GM12874 (cell line): Measurements from ENCODE around the gene PSMC4.

Experiments
- TF ChIP-seq, protein P1 (sequence below): IDR thresholded peaks from 2 replicates; pipeline ENCODE4 v1.5.1; 2011; ENCODE audit warnings: low read depth, mild to moderate bottlenecking, control low read depth, low read length, moderate library complexity; ENCODE audit not compliant: insufficient read depth

Gene PSMC4

DNA sequence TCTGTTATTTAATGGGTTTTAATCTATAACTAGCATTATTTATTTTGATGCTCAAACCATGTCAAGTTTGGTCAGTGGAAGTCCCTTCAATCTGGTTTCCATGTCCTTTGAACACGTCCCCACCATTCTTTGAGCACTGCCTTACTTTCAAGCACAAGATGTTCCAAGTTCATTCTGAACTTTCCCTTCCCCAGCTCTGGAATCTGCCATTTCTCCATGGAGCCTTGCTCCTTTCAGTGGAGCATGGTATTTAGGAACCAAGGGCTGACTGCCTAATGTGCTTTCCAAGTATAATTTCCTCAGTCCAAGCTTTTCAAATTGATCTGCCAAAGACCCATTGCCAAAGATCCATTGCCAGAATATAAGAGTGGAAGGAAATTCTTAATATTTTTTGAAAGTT lies 24.8 kb downstream of the PSMC4 start:
- TF ChIP-seq, protein P1, sequence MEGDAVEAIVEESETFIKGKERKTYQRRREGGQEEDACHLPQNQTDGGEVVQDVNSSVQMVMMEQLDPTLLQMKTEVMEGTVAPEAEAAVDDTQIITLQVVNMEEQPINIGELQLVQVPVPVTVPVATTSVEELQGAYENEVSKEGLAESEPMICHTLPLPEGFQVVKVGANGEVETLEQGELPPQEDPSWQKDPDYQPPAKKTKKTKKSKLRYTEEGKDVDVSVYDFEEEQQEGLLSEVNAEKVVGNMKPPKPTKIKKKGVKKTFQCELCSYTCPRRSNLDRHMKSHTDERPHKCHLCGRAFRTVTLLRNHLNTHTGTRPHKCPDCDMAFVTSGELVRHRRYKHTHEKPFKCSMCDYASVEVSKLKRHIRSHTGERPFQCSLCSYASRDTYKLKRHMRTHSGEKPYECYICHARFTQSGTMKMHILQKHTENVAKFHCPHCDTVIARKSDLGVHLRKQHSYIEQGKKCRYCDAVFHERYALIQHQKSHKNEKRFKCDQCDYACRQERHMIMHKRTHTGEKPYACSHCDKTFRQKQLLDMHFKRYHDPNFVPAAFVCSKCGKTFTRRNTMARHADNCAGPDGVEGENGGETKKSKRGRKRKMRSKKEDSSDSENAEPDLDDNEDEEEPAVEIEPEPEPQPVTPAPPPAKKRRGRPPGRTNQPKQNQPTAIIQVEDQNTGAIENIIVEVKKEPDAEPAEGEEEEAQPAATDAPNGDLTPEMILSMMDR = no peak

DNA sequence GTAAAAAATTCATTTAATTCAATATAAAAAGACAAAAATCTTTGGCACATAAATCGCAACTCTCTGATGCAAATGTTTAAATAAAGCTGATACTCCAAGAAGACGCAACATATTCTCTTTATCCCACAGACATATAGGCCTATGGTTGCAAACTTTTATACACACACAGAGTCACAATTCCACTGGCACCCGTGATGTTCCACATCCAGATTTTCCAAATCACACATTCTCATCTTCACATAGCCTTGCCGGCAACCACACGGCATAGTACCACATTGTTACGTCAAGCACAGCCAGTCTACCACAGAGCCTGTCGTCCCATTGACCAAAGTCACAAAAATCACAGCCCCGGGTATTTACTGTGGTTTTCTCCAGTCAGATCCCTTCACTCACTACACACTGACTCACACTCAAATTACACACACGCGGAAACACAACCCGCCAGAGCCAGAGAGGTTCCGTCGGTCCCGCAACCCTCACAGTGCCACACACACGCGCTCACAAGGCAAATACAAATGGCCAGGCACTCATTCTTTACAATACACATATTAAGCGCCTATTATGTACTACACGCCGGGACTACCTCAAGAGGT lies 25.3 kb downstream of the PSMC4 start:
- TF ChIP-seq, protein P1 = no peak

DNA sequence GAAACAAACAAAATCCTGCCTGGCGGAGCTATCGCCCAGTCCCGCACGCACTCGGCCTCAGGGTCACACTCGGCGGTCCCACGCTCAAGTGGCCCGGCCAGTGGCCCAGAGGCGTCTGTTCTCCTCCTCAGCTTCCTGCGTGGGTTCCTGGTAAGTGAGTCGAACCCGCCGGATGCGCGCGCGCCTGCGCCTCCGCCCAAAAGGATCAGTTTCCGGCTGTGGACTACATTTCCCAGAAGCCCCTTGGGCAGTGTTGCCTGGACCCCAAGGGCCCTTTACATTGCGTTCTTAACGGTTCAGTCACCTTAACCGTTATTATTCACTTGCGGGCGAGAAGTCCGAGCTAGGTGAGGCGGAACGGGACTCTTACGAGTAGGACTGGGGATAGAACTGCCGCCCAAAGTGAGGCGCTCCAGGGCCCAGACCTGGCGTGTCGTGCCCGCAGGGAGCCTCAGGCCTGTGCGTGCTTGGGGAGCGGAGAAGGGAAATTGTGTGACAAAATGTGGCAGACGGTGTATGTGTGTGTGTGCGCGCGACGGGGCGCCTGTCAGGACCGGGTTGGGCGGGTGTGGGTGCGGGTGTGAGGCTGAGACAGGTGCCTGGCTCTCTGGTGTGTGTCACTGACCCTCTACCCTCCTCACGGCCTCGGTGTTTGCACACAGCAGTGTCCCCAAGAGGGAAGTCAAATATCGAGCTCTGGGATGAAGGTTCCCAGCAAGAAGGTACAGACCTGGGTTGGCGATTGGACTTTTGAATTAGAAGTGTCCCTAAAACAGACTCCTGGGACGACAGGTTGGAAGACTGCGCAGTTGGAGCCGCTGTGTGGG lies 26.1 kb downstream of the PSMC4 start, which contains the start of gene ZNF546:
Gene ZNF546 (plus strand): TSS at position 250 of the 827 bp plus-strand sequence. CDS start 1,267 bp downstream, outside the sequence.
- TF ChIP-seq, protein P1 = no peak

DNA sequence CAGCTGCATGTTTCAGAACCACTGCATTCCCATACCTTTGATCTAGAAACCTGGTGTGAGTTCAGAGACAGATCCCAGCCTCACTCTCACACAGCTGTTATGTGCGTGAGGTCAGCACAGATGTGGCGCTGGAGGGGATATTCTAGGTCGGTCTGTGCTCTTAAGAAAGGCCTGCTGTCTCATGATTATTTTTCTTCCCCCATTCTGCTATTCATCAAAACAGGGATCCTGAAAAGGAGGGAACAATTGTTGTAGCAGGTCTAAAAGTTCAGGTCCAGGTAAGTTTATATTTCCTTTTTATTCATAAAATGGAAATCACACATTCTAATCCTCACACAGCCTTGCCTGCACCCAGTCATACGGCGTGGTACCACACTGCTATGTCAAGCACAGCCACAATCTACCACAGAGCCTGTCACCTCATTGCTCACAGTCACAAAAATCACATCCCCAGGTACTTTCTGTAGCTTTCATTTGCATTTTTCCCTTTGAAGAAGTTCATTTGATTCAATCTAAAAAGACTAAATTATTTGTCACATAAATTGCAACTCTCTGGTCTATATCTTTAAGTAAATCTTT lies 26.8 kb downstream of the PSMC4 start:
- TF ChIP-seq, protein P1 = no peak

DNA sequence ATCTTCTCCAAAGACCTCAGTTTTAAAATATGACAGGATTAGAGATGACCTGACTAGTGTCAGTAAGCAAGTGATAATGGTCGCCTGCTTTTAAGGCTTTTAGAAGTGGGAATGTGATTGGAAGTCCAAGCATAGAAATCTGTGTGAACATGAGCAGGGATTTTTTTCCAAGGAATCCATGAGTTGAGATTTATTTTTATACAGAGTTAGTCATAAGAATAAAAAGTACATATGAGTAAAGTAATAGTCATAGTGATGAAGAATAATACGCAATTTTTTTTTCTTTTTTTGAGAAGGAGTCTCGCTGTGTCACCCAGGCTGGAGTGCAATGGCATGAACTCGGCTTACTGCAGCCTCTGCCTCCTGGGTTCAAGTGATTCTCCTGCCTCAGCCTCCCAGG lies 27.5 kb downstream of the PSMC4 start:
- TF ChIP-seq, protein P1 = no peak

DNA sequence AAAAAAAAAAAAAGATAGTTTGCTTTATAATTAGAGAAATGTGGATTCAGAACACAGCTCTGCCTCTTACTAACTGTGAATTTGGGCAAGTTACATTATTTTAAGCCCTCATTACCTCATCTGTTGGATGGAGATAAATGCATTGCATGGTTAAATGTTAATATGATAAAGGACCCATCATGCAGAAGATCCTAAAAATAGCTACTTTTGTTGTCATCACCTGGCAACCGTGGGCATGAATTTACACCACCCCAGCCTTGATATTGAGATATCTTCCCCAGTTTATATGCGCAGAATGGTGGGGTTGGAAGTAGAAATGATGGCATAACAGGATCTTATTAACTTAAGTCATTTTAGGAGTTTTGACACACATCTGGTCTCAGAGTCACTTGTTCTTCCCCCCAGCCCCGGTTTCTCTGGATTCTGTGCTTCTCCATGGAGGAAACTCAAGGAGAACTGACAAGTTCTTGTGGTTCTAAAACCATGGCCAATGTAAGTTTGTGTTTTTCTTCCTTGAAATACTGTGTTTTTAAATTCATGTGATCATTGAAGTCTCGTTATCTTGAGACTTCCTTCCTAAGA lies 34.8 kb downstream of the PSMC4 start:
- TF ChIP-seq, protein P1 = no peak

DNA sequence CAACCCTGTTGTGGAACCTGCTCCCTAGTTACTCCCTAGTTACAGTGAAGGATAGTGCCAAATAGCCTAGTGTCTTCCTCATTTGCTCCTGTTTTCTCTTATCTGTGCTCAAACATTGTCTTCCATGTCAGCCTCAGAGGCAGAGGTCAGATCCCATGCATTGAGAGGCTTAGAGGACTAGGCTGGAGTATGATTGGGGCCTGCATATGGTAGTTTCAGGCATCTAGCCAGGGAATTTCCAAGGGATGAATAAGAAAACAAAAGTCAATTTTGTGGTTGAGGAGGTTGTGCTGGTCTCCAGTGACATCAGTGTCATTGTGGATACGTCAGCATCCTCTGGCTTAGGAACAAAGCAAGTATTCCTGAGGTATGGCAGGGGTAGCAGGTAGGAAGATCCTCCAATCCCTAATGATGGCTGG lies 35.3 kb downstream of the PSMC4 start:
- TF ChIP-seq, protein P1 = no peak
